Stomach (tissue), 9 donors: ENCODE results near the gene RASA1. TPM values are rescaled to one million over a fixed set of nuclear protein-coding genes. Genes with fewer than 3 reads are reported as not detected.

ENCODE experiments used
- DNase-seq, 2 donors: peaks; one replicate each; pipeline versions ENCODE4 v3.0.0 to v3.0.0-alpha.2; 2013 to 2019
- H3K27ac ChIP-seq, 5 donors: fragments of 200-600 bp in 4 of 5; sonication (generic) in 4 of 5; one replicate each; pipeline ENCODE4 v1.5.1; 2013 to 2019; ENCODE audit warnings: mild to moderate bottlenecking in 1 of 5, moderate library complexity in 1 of 5
- H3K27me3 ChIP-seq, 3 donors: fragments of 200-600 bp; sonication (generic); one replicate each; pipeline ENCODE4 v1.5.1; 2017 to 2019; ENCODE audit warnings: mixed run types in 1 of 3
- H3K36me3 ChIP-seq, 4 donors: fragments of 200-600 bp; sonication (generic); 1 replicate in 3 of 4; 2 replicates in 1 of 4; pipeline ENCODE4 v1.5.1; 2016 to 2019
- H3K4me1 ChIP-seq, 4 donors: fragments of 200-600 bp; sonication (generic); one replicate each; pipeline ENCODE4 v1.5.1; 2016 to 2019
- H3K4me3 ChIP-seq, 4 donors: fragments of 200-600 bp; sonication (generic) in 3 of 4; one replicate each; pipeline ENCODE4 v1.5.1; 2016 to 2019; ENCODE audit warnings: mild to moderate bottlenecking in 1 of 4
- H3K9me3 ChIP-seq, 4 donors: fragments of 200-600 bp; sonication (generic); one replicate each; pipeline ENCODE4 v1.5.1; 2016 to 2019
- CTCF ChIP-seq, 7 experiments: fragments of 450-650 bp in 4 of 7; fragments of 200-600 bp in 3 of 7; sonication (generic) in 3 of 7; IDR thresholded peaks; one replicate each; pipeline ENCODE4 v1.5.1; 2016 to 2019; ENCODE audit warnings: antibody characterized with exemption in 7 of 7, control low read depth in 2 of 7, mild to moderate bottlenecking in 1 of 7
- EP300 ChIP-seq: sonication (generic); formaldehyde crosslinking; IDR thresholded peaks from one replicate; pipeline ENCODE4 v1.6.1; 2017; ENCODE audit warnings: antibody characterized with exemption
- POLR2A ChIP-seq, 4 donors: fragments of 450-650 bp; IDR thresholded peaks; one replicate each; pipeline ENCODE4 v1.6.1; 2016; ENCODE audit warnings: antibody characterized with exemption in 4 of 4, control low read depth in 2 of 4, mild to moderate bottlenecking in 1 of 4, moderate library complexity in 1 of 4
- POLR2AphosphoS5 ChIP-seq, 3 donors: sonication (generic); formaldehyde crosslinking; IDR thresholded peaks; one replicate each; pipeline ENCODE4 v1.6.1; 2016; ENCODE audit warnings: antibody characterized with exemption in 3 of 3
- WGBS, 5 donors: extraction: QIAGEN DNeasy Blood & Tissue Kit in 3 of 5; methylation state at CpG; one replicate each; pipeline versions ENCODE4 v1.1.5 to v1.1.7; 2013 to 2018; 5-methylcytosine and 5-hydroxymethylcytosine counted together
- intact Hi-C: fragments of 100-400 bp; cut with DNase I; formaldehyde crosslinking; loops from one replicate; pipeline ENCODE4 v1.15.1; 2023; ENCODE audit warnings: low total_unique reads
- polyA plus RNA-seq, 3 donors: library from polyadenylated mRNA; stranded (reverse); fragments of 200-250 nt; gene quantifications; one replicate each; pipeline ENCODE4 v1.2.3, GENCODE V29; 2013
- total RNA-seq, 5 donors: library from RNA; depleted of rRNA; stranded (reverse); fragments of >200 nt; gene quantifications; one replicate each; pipeline versions ENCODE4 v1.1.0 to v1.2.3, GENCODE V29; 2014 to 2016
- donor health status: healthy with polysubstance abuse.
- donor health status: Bipolar disorder and iron deficiency.
- donor health status: healthy.

Gene RASA1
- total and polyA plus RNA-seq, 8 donors, result 7.3 to 89.3 (median 19.1) TPM

- 29 to 47% (median 36%) methylated on average over 2 of the region's 2 CpGs for WGBS, 5 donors
- peak overlapping the region in 2 of 5 donors; percentile 3 to 38 for H3K27ac ChIP-seq
- DNase-seq, result peak in 1 of 2 donors; percentile 21
- H3K27me3 ChIP-seq, result no peaks in the 10 kb centered on the region
- no peaks in the 10 kb centered on the region for H3K9me3 ChIP-seq
- no peak overlapping the region for H3K4me3 ChIP-seq
- intact Hi-C loops, result no loop called here
- peaks cover 0 to 53% (median 47%) of the 10 kb centered on the region in 4 donors for H3K36me3 ChIP-seq
- TF ChIP-seq CTCF (IDR thresholded peaks at IDR 0.05) (no peak), POLR2AphosphoS5 (IDR thresholded peaks at IDR 0.05) (peak in 1 of 3 donors; percentile 46), POLR2A (IDR thresholded peaks at IDR 0.05) (no peak), EP300 (no peak)
- H3K4me1 ChIP-seq, result peaks cover 0 to 16% (median 6%) of the 10 kb centered on the region in 4 donors
These were observed 73.0 kb downstream of the RASA1 start for GRCh38 chr5:87340716-87341115.

- intact Hi-C loops, result no loop called here
- H3K27ac ChIP-seq, result no peak overlapping the region
- H3K27me3 ChIP-seq, result no peaks in the 10 kb centered on the region
- DNase-seq, result no peak
- no peaks in the 10 kb centered on the region for H3K9me3 ChIP-seq
- WGBS, 5 donors, result 71 to 83% (median 81%) methylated on average over 1 of the region's 1 CpG
- peaks cover 0 to 33% (median 27%) of the 10 kb centered on the region in 4 donors for H3K36me3 ChIP-seq
- H3K4me1 ChIP-seq, result no peaks in the 10 kb centered on the region
- no peak for TF ChIP-seq EP300
- no peak for TF ChIP-seq POLR2A (IDR thresholded peaks at IDR 0.05)
- no peak for TF ChIP-seq CTCF (IDR thresholded peaks at IDR 0.05)
- no peak for TF ChIP-seq POLR2AphosphoS5 (IDR thresholded peaks at IDR 0.05)
- H3K4me3 ChIP-seq, result no peak overlapping the region
These were observed 79.6 kb downstream of the RASA1 start for GRCh38 chr5:87347272-87347671.

DNA sequence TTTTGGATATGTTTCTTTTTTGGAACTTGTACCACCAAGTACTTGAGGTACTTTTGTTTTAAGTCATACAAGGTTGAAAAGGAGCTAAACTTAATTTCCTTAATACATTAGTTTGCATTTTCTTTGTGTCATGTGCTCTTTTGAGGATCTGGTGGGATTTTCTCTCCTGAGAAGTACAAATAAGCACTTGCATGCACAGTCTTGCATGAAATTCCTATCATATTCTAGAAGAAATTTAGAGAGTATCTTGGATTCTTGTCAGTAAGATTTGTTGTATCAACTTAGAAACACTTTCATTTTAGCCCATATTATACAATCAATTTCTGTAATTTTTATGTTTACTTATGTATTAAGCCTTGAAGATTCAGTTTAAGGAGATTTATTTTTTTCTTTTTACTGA lies 80.2 kb downstream of the RASA1 start:
- no peak for DNase-seq
- no peak for TF ChIP-seq EP300
- no peak for TF ChIP-seq POLR2A (IDR thresholded peaks at IDR 0.05)
- no peaks in the 10 kb centered on the region for H3K9me3 ChIP-seq
- H3K36me3 ChIP-seq, result peaks cover 0 to 28% (median 24%) of the 10 kb centered on the region in 4 donors
- H3K4me1 ChIP-seq, result no peaks in the 10 kb centered on the region
- no peak overlapping the region for H3K4me3 ChIP-seq
- H3K27ac ChIP-seq, result no peak overlapping the region
- intact Hi-C loops, result no loop called here
- no peaks in the 10 kb centered on the region for H3K27me3 ChIP-seq

GRCh38 chr5:87354496-87354895 lies 86.8 kb downstream of the RASA1 start:
- no peak for DNase-seq
- Histone ChIP-seq H3K4me1 (peaks cover 0 to 5% (median 0%) of the 10 kb centered on the region in 4 donors), H3K36me3 (peaks cover 5 to 46% (median 45%) of the 10 kb centered on the region in 4 donors), H3K9me3 (no peaks in the 10 kb centered on the region), H3K27me3 (no peaks in the 10 kb centered on the region), H3K4me3 (no peak overlapping the region), H3K27ac (no peak overlapping the region)
- TF ChIP-seq EP300, result no peak
- no peak for TF ChIP-seq POLR2A (IDR thresholded peaks at IDR 0.05)
- TF ChIP-seq POLR2AphosphoS5 (IDR thresholded peaks at IDR 0.05), result no peak
- intact Hi-C loops, result no loop called here
- 93 to 100% (median 95%) methylated on average over 1 of the region's 1 CpG for WGBS, 5 donors

DNA sequence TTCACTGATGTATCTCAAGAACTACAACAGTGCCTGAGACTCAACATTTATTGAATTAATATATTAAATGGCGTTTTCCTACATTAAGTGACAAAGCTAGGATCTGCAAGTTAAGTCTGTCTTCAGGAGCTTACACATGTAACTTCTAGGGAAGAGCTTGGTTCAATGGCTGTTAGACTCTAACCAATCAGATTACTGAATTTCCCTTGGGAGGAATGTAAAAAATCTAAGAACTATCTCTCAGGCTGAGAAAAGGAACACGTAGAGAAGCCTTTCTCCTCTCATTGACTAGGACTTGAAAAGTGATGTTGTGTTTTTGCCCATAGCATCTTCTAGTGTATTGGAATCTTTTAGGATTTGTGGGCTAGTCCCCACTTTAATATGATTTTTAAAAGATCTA lies 91.4 kb downstream of the RASA1 start:
- intact Hi-C loops, result no loop called here

DNA sequence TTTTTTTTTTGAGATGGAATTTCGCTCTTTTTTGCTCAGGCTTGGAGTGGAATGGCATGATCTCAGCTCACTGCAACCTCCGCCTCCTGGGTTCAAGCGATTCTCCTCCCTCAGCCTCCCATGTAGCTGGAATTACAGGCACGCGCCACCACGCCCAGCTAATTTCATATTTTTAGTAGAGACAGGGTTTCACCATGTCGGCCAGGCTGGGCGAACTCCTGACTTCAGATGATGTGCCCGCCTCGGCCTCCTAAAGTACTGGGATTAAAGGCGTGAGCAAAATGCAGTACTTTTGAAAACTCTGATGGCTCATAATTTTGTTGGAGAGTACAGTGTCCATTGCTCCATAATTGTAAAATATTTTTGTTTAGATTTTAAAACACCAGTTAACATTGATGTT lies 92.4 kb downstream of the RASA1 start:
- 89 to 99% (median 97%) methylated on average over 11 of the region's 11 CpGs for WGBS, 5 donors
- no peaks in the 10 kb centered on the region for H3K27me3 ChIP-seq
- no peaks in the 10 kb centered on the region for H3K9me3 ChIP-seq
- no peak for TF ChIP-seq POLR2A (IDR thresholded peaks at IDR 0.05)
- no peak for TF ChIP-seq POLR2AphosphoS5 (IDR thresholded peaks at IDR 0.05)
- no peak for TF ChIP-seq CTCF (IDR thresholded peaks at IDR 0.05)
- H3K4me3 ChIP-seq, result no peak overlapping the region
- no peak overlapping the region for H3K27ac ChIP-seq
- DNase-seq, result no peak
- intact Hi-C loops, result no loop called here
- peaks cover 0 to 6% (median 0%) of the 10 kb centered on the region in 4 donors for H3K4me1 ChIP-seq
- H3K36me3 ChIP-seq, result peaks cover 5 to 59% (median 39%) of the 10 kb centered on the region in 4 donors

More for the DNA sequence above, 91.4 kb downstream of the RASA1 start:
- H3K27ac ChIP-seq, result no peak overlapping the region
- no peaks in the 10 kb centered on the region for H3K9me3 ChIP-seq
- peaks cover 5 to 51% (median 40%) of the 10 kb centered on the region in 4 donors for H3K36me3 ChIP-seq
- no peak for DNase-seq
- 94 to 98% (median 98%) methylated on average over 2 of the region's 2 CpGs for whole genome bisulfite sequencing, 5 donors
- no peaks in the 10 kb centered on the region for H3K27me3 ChIP-seq
- peaks cover 0 to 6% (median 0%) of the 10 kb centered on the region in 4 donors for H3K4me1 ChIP-seq
- TF ChIP-seq POLR2A (IDR thresholded peaks at IDR 0.05), result no peak
- no peak for TF ChIP-seq EP300
- TF ChIP-seq POLR2AphosphoS5 (IDR thresholded peaks at IDR 0.05), result no peak
- no peak overlapping the region for H3K4me3 ChIP-seq
